Activated naive CD8-positive, alpha-beta T cell treated with anti-CD3 and anti-CD28 coated beads for 36 hours (primary cell): ENCODE results near the gene LRRC75B. TPM values are rescaled to one million over a fixed set of nuclear protein-coding genes. Genes with fewer than 3 reads are reported as not detected.

Experiments used
- DNase-seq: peaks from one replicate; pipeline ENCODE4 v3.0.0; 2021
- H3K27ac Mint-ChIP-seq: one replicate; pipeline ENCODE4 v1.8.0; 2022; ENCODE audit warnings: mild to moderate bottlenecking, moderate library complexity, mixed read lengths
- H3K27me3 Mint-ChIP-seq: one replicate; pipeline ENCODE4 v1.8.0; 2022; ENCODE audit warnings: mild to moderate bottlenecking, mixed read lengths
- H3K36me3 Mint-ChIP-seq: one replicate; pipeline ENCODE4 v1.8.0; 2021; ENCODE audit warnings: mild to moderate bottlenecking, mixed read lengths
- H3K4me1 Mint-ChIP-seq: one replicate; pipeline ENCODE4 v1.8.0; 2021; ENCODE audit warnings: mixed read lengths
- H3K4me3 Mint-ChIP-seq: one replicate; pipeline ENCODE4 v1.8.0; 2022; ENCODE audit warnings: mild to moderate bottlenecking, moderate library complexity, mixed read lengths
- H3K9me3 Mint-ChIP-seq: one replicate; pipeline ENCODE4 v1.8.0; 2022; ENCODE audit warnings: mixed read lengths
- total RNA-seq, 2 experiments: library from RNA; stranded (reverse); gene quantifications; one replicate each; pipeline ENCODE4 v1.2.3, GENCODE V29; 2021

LRRC75B gene
- total RNA-seq, 2 experiments from 2014 or later = 0.91 to 1.1 TPM

- no peaks in the 10 kb centered on the region for H3K9me3 Mint-ChIP-seq
- DNase-seq = no peak
- no peaks in the 10 kb centered on the region for H3K4me1 Mint-ChIP-seq
- H3K36me3 Mint-ChIP-seq = no peaks in the 10 kb centered on the region
- no peak overlapping the region for H3K4me3 Mint-ChIP-seq
- no peak overlapping the region for H3K27ac Mint-ChIP-seq
- no peaks in the 10 kb centered on the region for H3K27me3 Mint-ChIP-seq
Observed at GRCh38 chr22:24536089-24536488, 56.8 kb downstream of the LRRC75B start.

Other genes with a start within 250 kb of the LRRC75B start
- 10 to 100 TPM; 45.1 to 45.2 TPM for gene ADORA2A, start 165.5 kb downstream of the LRRC75B start, total RNA-seq
- under 1 TPM in 1 of 2 experiments, not detected in 1; 0.08 TPM for gene UPB1, start 97.7 kb downstream of the LRRC75B start, total RNA-seq
- 100 to 1,000 TPM; 127 to 145 TPM for gene GUCD1, start 37.9 kb downstream of the LRRC75B start, total RNA-seq
- 100 to 1,000 TPM; 221 to 222 TPM for gene SNRPD3, start 37.1 kb downstream of the LRRC75B start, total RNA-seq
- 10 to 100 TPM; 11.1 to 12.3 TPM for gene GGT1, start 10.1 kb upstream of the LRRC75B start, total RNA-seq
- gene PIWIL3, start 181.6 kb upstream of the LRRC75B start, total RNA-seq = not detected
- under 1 TPM in 1 of 2 experiments, not detected in 1; 0.04 TPM for gene SGSM1, start 213.1 kb upstream of the LRRC75B start, total RNA-seq